Stimulated activated naive CD4-positive, alpha-beta T cell (primary cell): Measurements from ENCODE around the gene SMIM1.

ENCODE experiments used
- DNase-seq, 6 experiments: peaks; one replicate each; lab custom pipeline; 2025; lab: John Stamatoyannopoulos, UW

SMIM1 gene

GRCh38 chr1:3822421-3822820 is 49.9 kb downstream of the SMIM1 start:
- DNase-seq, result no peak

GRCh38 chr1:3824650-3825049 is 52.1 kb downstream of the SMIM1 start:
- DNase-seq, result no peak

GRCh38 chr1:3825356-3825755 is 52.8 kb downstream of the SMIM1 start:
- DNase-seq, result no peak
